Measurements from ENCODE around the gene CFAP45. TPM values are rescaled to one million over a fixed set of nuclear protein-coding genes. Genes with fewer than 3 reads are reported as not detected.

Gene CFAP45
- total RNA-seq, 1 donor from 2014 or later, result 1.0 TPM

- peaks cover 4% of the 10 kb centered on the region for H3K4me1 Mint-ChIP-seq (ENCODE audit: unreplicated experiment)
- no peak for DNase-seq (ENCODE audit: low spot score)
- no peak overlapping the region for H3K27ac Mint-ChIP-seq (ENCODE audit: unreplicated experiment)
- no peak overlapping the region for H3K4me3 Mint-ChIP-seq (ENCODE audit: unreplicated experiment)
- H3K36me3 Mint-ChIP-seq (ENCODE audit: low read depth, unreplicated experiment), result no peaks in the 10 kb centered on the region
- no peaks in the 10 kb centered on the region for H3K9me3 Mint-ChIP-seq (ENCODE audit: unreplicated experiment)
- peaks cover 9% of the 10 kb centered on the region for H3K27me3 Mint-ChIP-seq (ENCODE audit: unreplicated experiment)
- no peak for TF ChIP-seq CTCF (IDR thresholded peaks at IDR 0.05; ENCODE audit: unreplicated experiment)
These were observed 35.7 kb downstream of the CFAP45 start for GRCh38 chr1:159864262-159864661.

- DNase-seq (ENCODE audit: low spot score), result no peak
- no peaks in the 10 kb centered on the region for H3K9me3 Mint-ChIP-seq (ENCODE audit: unreplicated experiment)
- H3K4me3 Mint-ChIP-seq (ENCODE audit: unreplicated experiment), result no peak within 1 kb of the TSS
- peaks cover 9% of the 10 kb centered on the region for H3K27me3 Mint-ChIP-seq (ENCODE audit: unreplicated experiment)
- peak within 1 kb of the TSS; percentile 24 for H3K27ac Mint-ChIP-seq (ENCODE audit: unreplicated experiment)
- peaks cover under 1% of the 10 kb centered on the region for H3K4me1 Mint-ChIP-seq (ENCODE audit: unreplicated experiment)
- TF ChIP-seq CTCF (IDR thresholded peaks at IDR 0.05; ENCODE audit: unreplicated experiment), result no peak
- H3K36me3 Mint-ChIP-seq (ENCODE audit: low read depth, unreplicated experiment), result no peaks in the 10 kb centered on the region
These were observed 37.4 kb downstream of the CFAP45 start, which contains the start of gene VSIG8 for GRCh38 chr1:159862557-159862956. Gene VSIG8, minus strand, starts transcription at chr1:159862657. Its CDS starts 136 bp downstream, at chr1:159862521.

GRCh38 chr1:159862031-159862430 is 37.9 kb downstream of the CFAP45 start:
- Mint-ChIP-seq H3K4me1 (ENCODE audit: unreplicated experiment) (no peaks in the 10 kb centered on the region), H3K4me3 (ENCODE audit: unreplicated experiment) (no peak overlapping the region), H3K27ac (ENCODE audit: unreplicated experiment) (no peak overlapping the region), H3K9me3 (ENCODE audit: unreplicated experiment) (no peaks in the 10 kb centered on the region), H3K27me3 (ENCODE audit: unreplicated experiment) (peaks cover 9% of the 10 kb centered on the region), H3K36me3 (ENCODE audit: low read depth, unreplicated experiment) (no peaks in the 10 kb centered on the region)
- no peak for TF ChIP-seq CTCF (IDR thresholded peaks at IDR 0.05; ENCODE audit: unreplicated experiment)
- no peak for DNase-seq (ENCODE audit: low spot score)

- Mint-ChIP-seq H3K27ac (ENCODE audit: unreplicated experiment) (no peak overlapping the region), H3K4me1 (ENCODE audit: unreplicated experiment) (no peaks in the 10 kb centered on the region), H3K4me3 (ENCODE audit: unreplicated experiment) (no peak overlapping the region), H3K9me3 (ENCODE audit: unreplicated experiment) (no peaks in the 10 kb centered on the region), H3K27me3 (ENCODE audit: unreplicated experiment) (peaks cover 7% of the 10 kb centered on the region), H3K36me3 (ENCODE audit: low read depth, unreplicated experiment) (no peaks in the 10 kb centered on the region)
- no peak for DNase-seq (ENCODE audit: low spot score)
- no peak for TF ChIP-seq CTCF (IDR thresholded peaks at IDR 0.05; ENCODE audit: unreplicated experiment)
These were observed 38.7 kb downstream of the CFAP45 start for GRCh38 chr1:159861218-159861617.

- no peak overlapping the region for H3K4me3 Mint-ChIP-seq (ENCODE audit: unreplicated experiment)
- DNase-seq (ENCODE audit: low spot score), result no peak
- H3K4me1 Mint-ChIP-seq (ENCODE audit: unreplicated experiment), result no peaks in the 10 kb centered on the region
- H3K27ac Mint-ChIP-seq (ENCODE audit: unreplicated experiment), result no peak overlapping the region
- no peaks in the 10 kb centered on the region for H3K9me3 Mint-ChIP-seq (ENCODE audit: unreplicated experiment)
- TF ChIP-seq CTCF (IDR thresholded peaks at IDR 0.05; ENCODE audit: unreplicated experiment), result no peak
- H3K27me3 Mint-ChIP-seq (ENCODE audit: unreplicated experiment), result peaks cover 5% of the 10 kb centered on the region
- no peaks in the 10 kb centered on the region for H3K36me3 Mint-ChIP-seq (ENCODE audit: low read depth, unreplicated experiment)
These were observed 39.5 kb downstream of the CFAP45 start for GRCh38 chr1:159860456-159860855.
